Parathyroid adenoma (tissue), 2 donors: ENCODE data around the gene PLEKHJ1.

ENCODE experiments used
- H2AFZ ChIP-seq: fragments of 300-600 bp; sonication (generic); one replicate; pipeline ENCODE4 v1.7.0; 2017; ENCODE audit warnings: antibody characterized with exemption, mild to moderate bottlenecking
- H3K27ac ChIP-seq: fragments of 300-600 bp; sonication (generic); one replicate; pipeline ENCODE4 v1.7.0; 2017
- H3K27me3 ChIP-seq: fragments of 300-600 bp; sonication (generic); one replicate; pipeline ENCODE4 v1.7.0; 2017; ENCODE audit warnings: low read length; ENCODE audit not compliant: control insufficient read depth, insufficient read depth
- H3K36me3 ChIP-seq: fragments of 300-600 bp; sonication (generic); one replicate; pipeline ENCODE4 v1.7.0; 2017; ENCODE audit warnings: low read length; ENCODE audit not compliant: control insufficient read depth, insufficient read depth
- H3K4me1 ChIP-seq: fragments of 300-600 bp; sonication (generic); one replicate; pipeline ENCODE4 v1.7.0; 2017; ENCODE audit warnings: control low read depth
- H3K4me2 ChIP-seq: fragments of 300-600 bp; sonication (generic); one replicate; pipeline ENCODE4 v1.7.0; 2017; ENCODE audit warnings: low read length
- H3K4me3 ChIP-seq: fragments of 300-600 bp; sonication (generic); one replicate; pipeline ENCODE4 v1.7.0; 2017; ENCODE audit warnings: low read depth, low read length
- H3K79me2 ChIP-seq: fragments of 300-600 bp; sonication (generic); one replicate; pipeline ENCODE4 v1.7.0; 2017; ENCODE audit warnings: control low read depth
- H3K9ac ChIP-seq: fragments of 300-600 bp; sonication (generic); one replicate; pipeline ENCODE4 v1.7.0; 2017; ENCODE audit warnings: mild to moderate bottlenecking
- H3K9me3 ChIP-seq: fragments of 300-600 bp; sonication (generic); one replicate; pipeline ENCODE4 v1.7.0; 2017; ENCODE audit warnings: low read length; ENCODE audit not compliant: control insufficient read depth
- TF ChIP-seq, protein P1 (sequence below): fragments of 300-600 bp; sonication (generic); IDR thresholded peaks from one replicate; pipeline ENCODE4 v1.7.0; 2017; ENCODE audit warnings: antibody characterized with exemption, mild to moderate bottlenecking
- donor health status: primary hyperparathyroidism.

The PLEKHJ1 gene

GRCh38 chr19:2208975-2209374 lies 27.2 kb downstream of the PLEKHJ1 start:
- Histone ChIP-seq H3K27ac (no peak overlapping the region), H3K36me3 (no peaks in the 10 kb centered on the region), H3K9me3 (no peaks in the 10 kb centered on the region), H2AFZ (no peak overlapping the region), H3K79me2 (peaks cover 6% of the 10 kb centered on the region), H3K4me2 (no peak overlapping the region), H3K9ac (no peak overlapping the region), H3K4me1 (no peaks in the 10 kb centered on the region), H3K27me3 (no peaks in the 10 kb centered on the region), H3K4me3 (no peak overlapping the region)
- TF ChIP-seq, protein P1, sequence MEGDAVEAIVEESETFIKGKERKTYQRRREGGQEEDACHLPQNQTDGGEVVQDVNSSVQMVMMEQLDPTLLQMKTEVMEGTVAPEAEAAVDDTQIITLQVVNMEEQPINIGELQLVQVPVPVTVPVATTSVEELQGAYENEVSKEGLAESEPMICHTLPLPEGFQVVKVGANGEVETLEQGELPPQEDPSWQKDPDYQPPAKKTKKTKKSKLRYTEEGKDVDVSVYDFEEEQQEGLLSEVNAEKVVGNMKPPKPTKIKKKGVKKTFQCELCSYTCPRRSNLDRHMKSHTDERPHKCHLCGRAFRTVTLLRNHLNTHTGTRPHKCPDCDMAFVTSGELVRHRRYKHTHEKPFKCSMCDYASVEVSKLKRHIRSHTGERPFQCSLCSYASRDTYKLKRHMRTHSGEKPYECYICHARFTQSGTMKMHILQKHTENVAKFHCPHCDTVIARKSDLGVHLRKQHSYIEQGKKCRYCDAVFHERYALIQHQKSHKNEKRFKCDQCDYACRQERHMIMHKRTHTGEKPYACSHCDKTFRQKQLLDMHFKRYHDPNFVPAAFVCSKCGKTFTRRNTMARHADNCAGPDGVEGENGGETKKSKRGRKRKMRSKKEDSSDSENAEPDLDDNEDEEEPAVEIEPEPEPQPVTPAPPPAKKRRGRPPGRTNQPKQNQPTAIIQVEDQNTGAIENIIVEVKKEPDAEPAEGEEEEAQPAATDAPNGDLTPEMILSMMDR = no peak

DNA sequence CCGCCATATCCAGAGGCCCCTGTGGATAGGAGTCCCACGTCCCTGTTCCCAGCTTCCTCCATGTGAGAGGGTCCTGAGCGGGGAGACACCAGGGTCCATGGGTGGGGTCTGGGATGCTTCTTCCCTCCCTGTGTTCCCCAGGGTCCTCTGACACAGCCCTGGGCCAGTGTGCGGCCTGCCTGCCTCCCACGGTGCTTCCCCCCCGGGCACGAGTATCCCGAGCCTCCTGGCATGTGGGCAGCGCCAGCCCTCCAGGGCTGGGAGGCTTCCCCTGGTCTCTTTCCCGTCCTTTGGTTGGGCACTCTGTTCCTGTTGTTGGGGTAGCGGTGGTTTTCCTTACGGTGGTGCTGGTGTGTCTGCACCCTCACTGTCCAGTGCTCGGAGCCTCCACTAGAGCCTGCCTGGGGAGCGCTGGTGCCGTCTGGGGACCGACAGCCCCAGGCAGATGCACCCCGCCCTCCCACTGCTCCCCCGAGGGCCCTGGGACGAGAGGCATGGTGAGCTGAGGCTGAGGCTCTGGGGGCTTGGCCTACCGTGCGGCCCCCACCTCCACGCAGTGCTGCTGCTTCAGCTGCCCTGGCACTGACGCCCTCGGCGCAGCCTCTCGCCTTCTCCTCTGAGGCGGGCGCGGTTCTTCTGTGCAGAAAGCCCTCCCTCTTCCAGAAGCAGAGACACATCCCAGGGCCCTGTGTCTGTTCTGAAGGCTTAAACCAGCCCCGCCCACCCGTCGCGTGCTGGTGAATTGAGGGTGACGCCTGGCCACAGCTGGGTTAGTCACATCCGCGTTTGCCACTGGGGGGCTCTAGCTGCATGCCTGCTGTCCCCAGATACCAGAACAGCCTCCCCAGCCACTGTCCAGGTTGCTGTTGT lies 27.9 kb downstream of the PLEKHJ1 start:
- TF ChIP-seq, protein P1 = no peak
- H3K36me3 ChIP-seq = no peaks in the 10 kb centered on the region

DNA sequence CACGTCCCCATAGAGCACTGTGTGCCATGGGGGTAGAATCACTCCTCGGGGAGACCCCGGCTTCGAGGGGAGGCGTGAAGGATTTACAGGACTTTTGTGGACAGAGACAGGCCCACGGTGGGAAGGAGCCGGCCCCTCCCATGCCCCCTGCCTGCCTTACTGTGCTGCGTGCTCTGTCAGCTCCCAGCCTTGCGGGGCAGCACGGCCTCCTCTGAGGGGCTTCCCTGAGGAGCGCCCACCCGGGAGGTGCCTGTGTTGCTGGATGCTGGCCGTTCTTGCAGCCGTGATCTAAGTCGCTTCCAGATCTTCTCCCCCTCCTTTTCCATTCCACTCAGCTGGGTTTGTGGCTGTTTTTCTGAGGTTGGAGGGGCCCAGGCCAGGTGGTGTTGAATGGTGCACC lies 29.1 kb downstream of the PLEKHJ1 start:
- Histone ChIP-seq H2AFZ (no peak overlapping the region), H3K4me1 (no peaks in the 10 kb centered on the region), H3K79me2 (peaks cover 6% of the 10 kb centered on the region), H3K9me3 (no peaks in the 10 kb centered on the region), H3K9ac (no peak overlapping the region), H3K27ac (no peak overlapping the region), H3K4me3 (no peak overlapping the region), H3K27me3 (no peaks in the 10 kb centered on the region), H3K36me3 (no peaks in the 10 kb centered on the region), H3K4me2 (no peak overlapping the region)
- TF ChIP-seq, protein P1 = no peak

More for the DNA sequence above, 27.9 kb downstream of the PLEKHJ1 start:
- Histone ChIP-seq H3K9me3 (no peaks in the 10 kb centered on the region), H3K27me3 (no peaks in the 10 kb centered on the region), H2AFZ (no peak overlapping the region), H3K4me3 (no peak overlapping the region), H3K79me2 (peaks cover 6% of the 10 kb centered on the region), H3K4me2 (no peak overlapping the region), H3K27ac (no peak overlapping the region), H3K4me1 (no peaks in the 10 kb centered on the region), H3K9ac (no peak overlapping the region)

GRCh38 chr19:2202366-2202765 lies 33.8 kb downstream of the PLEKHJ1 start:
- Histone ChIP-seq H3K27me3 (no peaks in the 10 kb centered on the region), H3K4me3 (no peak overlapping the region), H3K4me1 (no peaks in the 10 kb centered on the region), H3K9ac (no peak overlapping the region), H3K9me3 (no peaks in the 10 kb centered on the region), H3K4me2 (no peak overlapping the region), H3K36me3 (no peaks in the 10 kb centered on the region), H2AFZ (no peak overlapping the region), H3K79me2 (peaks cover 24% of the 10 kb centered on the region), H3K27ac (no peak overlapping the region)
- TF ChIP-seq, protein P1 = no peak
